ENCODE data around the gene ZNF462.
"Not testable (repeated sequence)": the region's sequence is repeated elsewhere in the genome, so short reads cannot be mapped to it uniquely, and the experiment has no call there.

The ZNF462 gene

GRCh38 chr9:106961623-106962022 lies 98.7 kb downstream of the ZNF462 start:
- DNase-seq (ENCODE audit: low read depth, low spot score): no peak

- no peak for DNase-seq (ENCODE audit: low read depth, low spot score)
Measured at GRCh38 chr9:106962122-106962521, 99.2 kb downstream of the ZNF462 start.

- DNase-seq (ENCODE audit: low read depth, low spot score): no peak
Measured at GRCh38 chr9:106962615-106963363, 99.8 kb downstream of the ZNF462 start.

GRCh38 chr9:106963684-106964083 lies 100.7 kb downstream of the ZNF462 start:
- no peak for DNase-seq (ENCODE audit: low read depth, low spot score)

GRCh38 chr9:106964329-106964728 lies 101.4 kb downstream of the ZNF462 start:
- DNase-seq (ENCODE audit: low read depth, low spot score): no peak

- DNase-seq (ENCODE audit: low read depth, low spot score): no peak
Measured at GRCh38 chr9:106964822-106965525, 102.0 kb downstream of the ZNF462 start.

- DNase-seq (ENCODE audit: low read depth, low spot score): no peak
Measured at GRCh38 chr9:106966481-106966880, 103.5 kb downstream of the ZNF462 start.

- DNase-seq (ENCODE audit: low read depth, low spot score): no peak
Measured at GRCh38 chr9:106969696-106970095, 106.7 kb downstream of the ZNF462 start.

- no peak for DNase-seq (ENCODE audit: low read depth, low spot score)
Measured at GRCh38 chr9:106970219-106970975, 107.4 kb downstream of the ZNF462 start.

GRCh38 chr9:106970976-106971457 lies 108.1 kb downstream of the ZNF462 start:
- DNase-seq (ENCODE audit: low read depth, low spot score): no peak

- DNase-seq (ENCODE audit: low read depth, low spot score): no peak
Measured at GRCh38 chr9:106972082-106972481, 109.1 kb downstream of the ZNF462 start.

- DNase-seq (ENCODE audit: low read depth, low spot score): no peak
Measured at GRCh38 chr9:106974341-106974740, 111.4 kb downstream of the ZNF462 start.

- DNase-seq (ENCODE audit: low read depth, low spot score): no peak
Measured at GRCh38 chr9:106976772-106977171, 113.8 kb downstream of the ZNF462 start.

GRCh38 chr9:106980551-106981101 lies 117.7 kb downstream of the ZNF462 start:
- no peak for DNase-seq (ENCODE audit: low read depth, low spot score)

GRCh38 chr9:106981396-106982287 lies 118.7 kb downstream of the ZNF462 start:
- DNase-seq (ENCODE audit: low read depth, low spot score): no peak

GRCh38 chr9:106982636-106983035 lies 119.7 kb downstream of the ZNF462 start:
- DNase-seq (ENCODE audit: low read depth, low spot score): no peak

- DNase-seq (ENCODE audit: low read depth, low spot score): no peak
Measured at GRCh38 chr9:106983346-106983745, 120.4 kb downstream of the ZNF462 start.

- DNase-seq (ENCODE audit: low read depth, low spot score): not testable (repeated sequence)
Measured at GRCh38 chr9:106989904-106990303, 126.9 kb downstream of the ZNF462 start.

GRCh38 chr9:106992186-106992585 lies 129.2 kb downstream of the ZNF462 start:
- no peak for DNase-seq (ENCODE audit: low read depth, low spot score)

GRCh38 chr9:106993603-106994002 lies 130.6 kb downstream of the ZNF462 start:
- DNase-seq (ENCODE audit: low read depth, low spot score): no peak

GRCh38 chr9:106994463-106994862 lies 131.5 kb downstream of the ZNF462 start:
- DNase-seq (ENCODE audit: low read depth, low spot score): no peak

Data from smooth muscle cell of the brain vasculature (primary cell).